ENCODE results near the gene CTXN1. TPM values are rescaled to one million over a fixed set of nuclear protein-coding genes. Genes with fewer than 3 reads are reported as not detected.

The CTXN1 gene
- total RNA-seq, 2 donors from 2014 or later, result 60.1 to 87.2 TPM

GRCh38 chr19:7971553-7972520 is 45.9 kb upstream of the CTXN1 start:
- Mint-ChIP-seq H3K4me3 (no peak overlapping the region), H3K9me3 (no peaks in the 10 kb centered on the region), H3K27ac (no peak overlapping the region), H3K4me1 (no peaks in the 10 kb centered on the region), H3K36me3 (ENCODE audit: low read depth) (peaks cover 61% of the 10 kb centered on the region), H3K27me3 (ENCODE audit: insufficient read depth) (no peaks in the 10 kb centered on the region)
- H3K36me3 ChIP-seq (ENCODE audit: control insufficient read depth, insufficient read depth, low read length), result peaks cover 74% of the 10 kb centered on the region
- H3K4me1 ChIP-seq (ENCODE audit: control insufficient read depth, insufficient read depth, low read length), result no peaks in the 10 kb centered on the region
- 94 to 96% methylated on average over 25 to 35 of the region's 35 CpGs for WGBS, 2 experiments (ENCODE audit: insufficient coverage in 1 of 2, insufficient read length in 1 of 2)
- no peak overlapping the region for H3K9ac ChIP-seq (ENCODE audit: extremely low read depth, low read length, poor library complexity, severe bottlenecking)
- H3K27ac ChIP-seq (ENCODE audit: low read depth, low read length), result no peak overlapping the region
- no peaks in the 10 kb centered on the region for H3K9me3 ChIP-seq (ENCODE audit: control insufficient read depth, low read length)
- H3K4me3 ChIP-seq (ENCODE audit: low read length), result no peak overlapping the region
- DNase-seq, result no peak
- no peaks in the 10 kb centered on the region for H3K27me3 ChIP-seq (ENCODE audit: control insufficient read depth, insufficient read depth, low read length, poor library complexity, severe bottlenecking)
- TF ChIP-seq CTCF (conservative IDR thresholded peaks at IDR 0.05), result no peak

- peaks cover 65% of the 10 kb centered on the region for H3K36me3 Mint-ChIP-seq (ENCODE audit: low read depth)
- H3K4me1 Mint-ChIP-seq, result no peaks in the 10 kb centered on the region
- no peak overlapping the region for H3K9ac ChIP-seq (ENCODE audit: extremely low read depth, low read length, poor library complexity, severe bottlenecking)
- H3K4me1 ChIP-seq (ENCODE audit: control insufficient read depth, insufficient read depth, low read length), result no peaks in the 10 kb centered on the region
- H3K27me3 ChIP-seq (ENCODE audit: control insufficient read depth, insufficient read depth, low read length, poor library complexity, severe bottlenecking), result no peaks in the 10 kb centered on the region
- no peaks in the 10 kb centered on the region for H3K9me3 Mint-ChIP-seq
- H3K36me3 ChIP-seq (ENCODE audit: control insufficient read depth, insufficient read depth, low read length), result peaks cover 77% of the 10 kb centered on the region
- H3K4me3 ChIP-seq (ENCODE audit: low read length), result no peak overlapping the region
- H3K9me3 ChIP-seq (ENCODE audit: control insufficient read depth, low read length), result no peaks in the 10 kb centered on the region
- WGBS, 2 experiments (ENCODE audit: insufficient coverage in 1 of 2, insufficient read length in 1 of 2), result 59 to 88% methylated on average over 3 to 12 of the region's 12 CpGs
- no peak overlapping the region for H3K27ac ChIP-seq (ENCODE audit: low read depth, low read length)
- H3K4me3 Mint-ChIP-seq, result no peak overlapping the region
- H3K27me3 Mint-ChIP-seq (ENCODE audit: insufficient read depth), result no peaks in the 10 kb centered on the region
- H3K27ac Mint-ChIP-seq, result peak overlapping the region; percentile 64
- DNase-seq, result peak; percentile 91
- TF ChIP-seq CTCF (conservative IDR thresholded peaks at IDR 0.05), result peak; percentile 95
Observed at GRCh38 chr19:7970716-7971448, 44.9 kb upstream of the CTXN1 start.

- Mint-ChIP-seq H3K9me3 (no peaks in the 10 kb centered on the region), H3K27ac (peak overlapping the region; percentile 44), H3K4me1 (no peaks in the 10 kb centered on the region), H3K36me3 (ENCODE audit: low read depth) (peaks cover 66% of the 10 kb centered on the region), H3K4me3 (no peak overlapping the region), H3K27me3 (ENCODE audit: insufficient read depth) (no peaks in the 10 kb centered on the region)
- TF ChIP-seq CTCF (conservative IDR thresholded peaks at IDR 0.05), result no peak
- Histone ChIP-seq H3K9me3 (ENCODE audit: control insufficient read depth, low read length) (no peaks in the 10 kb centered on the region), H3K36me3 (ENCODE audit: control insufficient read depth, insufficient read depth, low read length) (peaks cover 78% of the 10 kb centered on the region), H3K27me3 (ENCODE audit: control insufficient read depth, insufficient read depth, low read length, poor library complexity, severe bottlenecking) (no peaks in the 10 kb centered on the region), H3K4me3 (ENCODE audit: low read length) (no peak overlapping the region), H3K4me1 (ENCODE audit: control insufficient read depth, insufficient read depth, low read length) (no peaks in the 10 kb centered on the region), H3K9ac (ENCODE audit: extremely low read depth, low read length, poor library complexity, severe bottlenecking) (no peak overlapping the region), H3K27ac (ENCODE audit: low read depth, low read length) (peak overlapping the region; percentile 17)
- 84 to 90% methylated on average over 11 of the region's 11 CpGs for WGBS, 2 experiments (ENCODE audit: insufficient coverage in 1 of 2, insufficient read length in 1 of 2)
- DNase-seq, result no peak
Observed at GRCh38 chr19:7969555-7969939, 43.6 kb upstream of the CTXN1 start.

Data from endodermal cell (in vitro differentiated cells).